Osteocyte (in vitro differentiated cells): Measurements from ENCODE around the gene PDIA5. TPM values are rescaled to one million over a fixed set of nuclear protein-coding genes. Genes with fewer than 3 reads are reported as not detected.
A peak's percentile ranks its signal among the peaks of the same experiment; 100 is the strongest.

ENCODE experiments used
- DNase-seq: peaks from one replicate; pipeline ENCODE4 v3.0.0; 2021; ENCODE audit warnings: mixed read lengths; ENCODE audit not compliant: unreplicated experiment; ENCODE audit errors: extremely low spot score
- H3K27ac Mint-ChIP-seq: one replicate; pipeline ENCODE4 v1.8.0; 2021; ENCODE audit warnings: mild to moderate bottlenecking, mixed read lengths; ENCODE audit not compliant: unreplicated experiment
- H3K27me3 Mint-ChIP-seq: one replicate; pipeline ENCODE4 v1.8.0; 2021; ENCODE audit warnings: mixed read lengths; ENCODE audit not compliant: unreplicated experiment
- H3K36me3 Mint-ChIP-seq: one replicate; pipeline ENCODE4 v1.8.0; 2021; ENCODE audit warnings: mixed read lengths; ENCODE audit not compliant: unreplicated experiment
- H3K4me1 Mint-ChIP-seq: one replicate; pipeline ENCODE4 v1.8.0; 2021; ENCODE audit warnings: mixed read lengths; ENCODE audit not compliant: unreplicated experiment
- H3K4me3 Mint-ChIP-seq: one replicate; pipeline ENCODE4 v1.8.0; 2021; ENCODE audit warnings: mild to moderate bottlenecking, moderate library complexity, mixed read lengths; ENCODE audit not compliant: unreplicated experiment
- H3K9me3 Mint-ChIP-seq: one replicate; pipeline ENCODE4 v1.8.0; 2021; ENCODE audit warnings: mixed read lengths; ENCODE audit not compliant: unreplicated experiment
- CTCF ChIP-seq: fragments of 200-600 bp; sonication (generic); IDR thresholded peaks from 2 replicates; pipeline ENCODE4 v1.5.0; 2021; ENCODE audit warnings: antibody characterized with exemption, mild to moderate bottlenecking, moderate library complexity
- total RNA-seq: library from RNA; stranded (reverse); gene quantifications from 2 replicates; pipeline ENCODE4 v1.2.1, GENCODE V29; 2021

PDIA5 gene
- total RNA-seq, 1 donor from 2014 or later = 35.5 TPM

- Mint-ChIP-seq H3K27ac (no peak overlapping the region), H3K4me1 (peaks cover 31% of the 10 kb centered on the region), H3K4me3 (no peak overlapping the region)
These were observed 5.7 kb downstream of the PDIA5 start for GRCh38 chr3:123072564-123072963.

GRCh38 chr3:123075359-123075758, 8.5 kb downstream of the PDIA5 start:
- Mint-ChIP-seq H3K4me3 (no peak overlapping the region), H3K27me3 (no peaks in the 10 kb centered on the region), H3K27ac (peak overlapping the region; percentile 4), H3K4me1 (peaks cover 35% of the 10 kb centered on the region), H3K36me3 (no peaks in the 10 kb centered on the region), H3K9me3 (no peaks in the 10 kb centered on the region)
- no peak for DNase-seq
- no peak for TF ChIP-seq CTCF

More at GRCh38 chr3:123072564-123072963, 5.7 kb downstream of the PDIA5 start:
- Mint-ChIP-seq H3K9me3 (no peaks in the 10 kb centered on the region), H3K36me3 (no peaks in the 10 kb centered on the region), H3K27me3 (no peaks in the 10 kb centered on the region)
- no peak for DNase-seq
- no peak for TF ChIP-seq CTCF

- Mint-ChIP-seq H3K4me3 (no peak overlapping the region), H3K4me1 (peaks cover 35% of the 10 kb centered on the region), H3K27me3 (no peaks in the 10 kb centered on the region), H3K27ac (no peak overlapping the region), H3K9me3 (no peaks in the 10 kb centered on the region), H3K36me3 (peaks cover 2% of the 10 kb centered on the region)
- no peak for TF ChIP-seq CTCF
- DNase-seq = no peak
These were observed 9.3 kb downstream of the PDIA5 start for GRCh38 chr3:123076112-123076495.

- Mint-ChIP-seq H3K9me3 (no peaks in the 10 kb centered on the region), H3K4me1 (peaks cover 37% of the 10 kb centered on the region), H3K27me3 (no peaks in the 10 kb centered on the region), H3K36me3 (peaks cover 2% of the 10 kb centered on the region), H3K27ac (no peak overlapping the region), H3K4me3 (no peak overlapping the region)
- no peak for DNase-seq
- no peak for TF ChIP-seq CTCF
These were observed 9.9 kb downstream of the PDIA5 start for GRCh38 chr3:123076496-123077418.

- Mint-ChIP-seq H3K4me3 (no peak overlapping the region), H3K4me1 (peaks cover 48% of the 10 kb centered on the region), H3K9me3 (no peaks in the 10 kb centered on the region), H3K36me3 (peaks cover 2% of the 10 kb centered on the region), H3K27me3 (no peaks in the 10 kb centered on the region), H3K27ac (no peak overlapping the region)
- no peak for DNase-seq
- no peak for TF ChIP-seq CTCF
These were observed 11.3 kb downstream of the PDIA5 start for GRCh38 chr3:123078101-123078500.
